ENCODE measurements around the gene NGLY1.

NGLY1 gene, protein sequence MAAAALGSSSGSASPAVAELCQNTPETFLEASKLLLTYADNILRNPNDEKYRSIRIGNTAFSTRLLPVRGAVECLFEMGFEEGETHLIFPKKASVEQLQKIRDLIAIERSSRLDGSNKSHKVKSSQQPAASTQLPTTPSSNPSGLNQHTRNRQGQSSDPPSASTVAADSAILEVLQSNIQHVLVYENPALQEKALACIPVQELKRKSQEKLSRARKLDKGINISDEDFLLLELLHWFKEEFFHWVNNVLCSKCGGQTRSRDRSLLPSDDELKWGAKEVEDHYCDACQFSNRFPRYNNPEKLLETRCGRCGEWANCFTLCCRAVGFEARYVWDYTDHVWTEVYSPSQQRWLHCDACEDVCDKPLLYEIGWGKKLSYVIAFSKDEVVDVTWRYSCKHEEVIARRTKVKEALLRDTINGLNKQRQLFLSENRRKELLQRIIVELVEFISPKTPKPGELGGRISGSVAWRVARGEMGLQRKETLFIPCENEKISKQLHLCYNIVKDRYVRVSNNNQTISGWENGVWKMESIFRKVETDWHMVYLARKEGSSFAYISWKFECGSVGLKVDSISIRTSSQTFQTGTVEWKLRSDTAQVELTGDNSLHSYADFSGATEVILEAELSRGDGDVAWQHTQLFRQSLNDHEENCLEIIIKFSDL

DNA sequence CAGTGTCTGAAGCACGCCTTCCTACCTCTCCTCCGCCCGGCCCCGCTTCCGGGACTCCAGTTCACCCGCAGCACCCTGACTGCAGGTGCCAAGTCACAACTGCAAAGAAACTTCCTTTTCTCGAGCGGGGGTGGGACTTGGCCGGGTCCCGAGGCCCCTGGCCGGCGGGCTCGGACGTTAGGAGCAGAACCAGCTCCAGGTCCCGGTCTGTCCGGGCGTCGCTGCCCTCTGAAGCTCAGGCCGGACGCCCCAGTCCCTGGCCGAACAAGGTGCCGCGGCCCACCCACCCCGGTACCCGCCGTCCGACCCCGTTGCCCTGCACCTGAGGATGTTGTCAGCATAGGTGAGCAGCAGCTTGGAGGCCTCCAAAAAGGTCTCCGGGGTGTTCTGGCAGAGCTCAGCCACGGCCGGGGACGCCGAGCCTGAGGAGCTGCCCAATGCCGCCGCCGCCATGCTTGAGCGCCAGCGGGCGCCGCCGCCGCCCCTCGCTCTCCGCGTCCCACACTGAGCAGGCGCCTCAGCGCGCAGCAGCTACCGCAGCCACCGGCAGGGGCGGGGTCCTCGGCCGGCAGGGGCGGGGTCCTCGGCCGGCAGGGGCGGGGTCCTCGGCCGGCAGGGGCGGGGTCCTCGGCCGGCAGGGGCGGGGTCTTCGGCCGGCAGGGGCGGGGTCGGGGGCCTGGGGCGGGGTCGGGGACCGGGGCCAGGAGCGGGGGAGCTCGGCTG is at the start of gene NGLY1:
Gene NGLY1, minus strand, starts transcription at position 506 of the 723 bp plus-strand sequence. Its CDS starts 53 bp downstream, at position 453.
- peak; percentile 71 to 73 for DNase-seq (ENCODE audit: low read depth in 2 of 2)

- DNase-seq (ENCODE audit: low read depth in 2 of 2), result no peak
Observed at GRCh38 chr3:25831578-25831977, 48.3 kb upstream of the NGLY1 start.

DNA sequence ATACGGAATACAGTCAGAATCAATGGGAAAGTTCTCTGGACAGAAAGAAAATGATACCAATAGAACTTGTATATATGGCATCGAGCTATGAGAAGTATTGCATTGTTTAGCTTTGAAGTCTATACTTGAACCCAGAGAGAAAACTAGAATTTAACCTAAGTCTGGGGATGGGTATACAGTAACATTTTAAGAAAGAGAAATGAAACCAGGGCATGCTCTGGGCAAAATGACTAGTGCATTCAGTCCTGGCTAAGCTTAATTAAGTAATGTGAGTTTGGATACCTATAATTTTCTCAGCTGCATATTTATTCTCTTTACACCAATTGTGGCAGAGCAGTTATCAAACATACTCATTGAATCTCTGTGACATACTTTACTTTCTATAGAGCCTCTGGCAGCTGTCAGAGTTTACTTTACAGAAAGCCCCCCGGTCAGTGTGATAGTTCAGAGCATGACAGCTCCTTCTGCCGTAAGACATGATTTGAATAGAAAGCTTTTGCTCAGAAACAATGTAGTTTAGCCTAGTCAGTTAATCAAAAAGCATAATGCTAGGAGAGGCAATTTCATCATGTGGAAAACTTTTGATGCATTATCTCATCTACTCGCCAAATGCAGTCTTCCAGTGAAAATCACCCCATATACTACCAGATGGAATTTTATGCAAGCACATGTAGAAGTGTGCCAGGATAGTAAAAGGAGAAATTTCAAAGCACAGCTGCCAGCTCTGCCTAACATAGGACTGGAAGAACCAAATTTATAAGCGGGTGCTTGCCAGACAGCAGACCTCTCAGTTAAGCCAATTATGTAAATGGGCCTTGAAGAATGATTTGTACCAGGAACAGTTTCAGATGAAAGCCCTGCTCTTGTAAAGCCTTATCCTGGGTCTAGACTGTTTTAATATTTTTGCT is 47.4 kb upstream of the NGLY1 start:
- no peak for DNase-seq (ENCODE audit: low read depth in 2 of 2)

- no peak for DNase-seq (ENCODE audit: low read depth in 2 of 2)
Observed at GRCh38 chr3:25826510-25826909, 43.3 kb upstream of the NGLY1 start.

DNA sequence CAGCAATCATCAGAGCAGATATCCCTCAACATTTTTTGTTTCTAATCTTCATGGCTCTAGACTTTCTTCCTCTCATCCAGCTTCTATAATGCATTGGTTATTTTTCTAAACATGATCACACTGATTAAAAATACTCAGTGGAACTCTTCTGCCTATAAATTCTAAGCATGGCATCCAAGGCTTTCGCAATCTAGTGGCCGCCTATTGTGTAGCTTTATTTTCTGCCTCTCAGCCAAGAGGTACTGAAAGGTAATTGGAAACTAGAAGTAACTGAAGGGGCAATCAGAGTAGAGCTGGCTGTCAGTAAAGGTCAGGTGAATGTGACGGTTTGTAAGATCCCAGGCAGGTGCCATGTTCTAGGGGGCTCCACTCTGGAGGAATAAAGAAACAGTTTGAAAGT is 40.1 kb upstream of the NGLY1 start:
- DNase-seq (ENCODE audit: low read depth in 2 of 2), result no peak

GRCh38 chr3:25821746-25822573 is 38.7 kb upstream of the NGLY1 start:
- DNase-seq (ENCODE audit: low read depth in 2 of 2), result no peak

DNA sequence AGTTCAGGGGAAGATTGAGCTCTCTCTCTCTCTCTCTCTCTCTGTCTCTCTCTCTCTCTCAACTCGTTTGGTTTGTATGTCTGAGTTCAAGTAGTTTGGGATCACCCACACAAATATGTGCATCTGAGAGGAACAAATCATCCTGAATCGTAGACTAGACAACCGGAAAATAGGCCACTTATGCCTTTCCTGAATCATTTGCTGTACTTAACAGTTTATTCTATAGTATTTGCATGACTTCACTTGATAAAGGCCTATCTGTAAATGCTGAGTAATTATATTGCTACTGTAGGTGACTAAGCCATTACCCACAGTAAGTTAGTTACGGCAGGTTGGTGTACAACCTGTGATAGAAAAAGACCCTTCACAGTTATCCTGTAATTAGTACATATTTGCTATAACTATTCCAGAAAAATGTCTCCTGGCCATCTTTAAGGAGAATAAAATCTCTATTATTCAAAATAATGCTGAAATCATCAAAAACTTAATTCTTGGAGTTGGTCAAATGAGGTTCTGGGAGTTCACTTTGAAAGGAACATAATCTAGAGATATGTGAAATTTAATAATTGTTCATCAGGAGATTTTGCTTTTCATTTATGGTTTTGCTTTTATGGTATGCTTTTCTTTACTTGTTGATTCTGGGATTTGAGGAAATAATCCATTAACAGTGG is 37.7 kb upstream of the NGLY1 start:
- no peak for DNase-seq (ENCODE audit: low read depth in 2 of 2)

DNA sequence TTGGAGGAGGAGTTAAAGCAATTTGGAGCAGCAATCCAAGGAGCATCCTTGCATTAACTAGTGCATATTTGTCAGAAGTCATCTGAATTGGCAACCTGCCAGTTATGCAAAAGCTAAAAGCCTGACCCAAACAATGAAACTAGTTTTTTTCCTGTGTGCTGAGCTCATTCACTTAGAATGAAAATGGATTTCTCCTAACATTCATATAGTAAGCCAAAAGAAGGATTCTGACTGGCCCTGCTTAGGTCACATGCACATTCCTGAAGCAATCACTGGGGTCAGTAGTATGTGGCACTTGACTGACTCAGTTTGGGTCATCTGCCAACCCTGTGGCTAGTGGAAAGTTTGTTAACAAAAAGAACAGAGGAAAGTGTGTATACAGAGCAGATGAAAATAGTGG is 37.1 kb upstream of the NGLY1 start:
- no peak for DNase-seq (ENCODE audit: low read depth in 2 of 2)

- DNase-seq (ENCODE audit: low read depth in 2 of 2), result no peak
Observed at GRCh38 chr3:25818335-25818734, 35.1 kb upstream of the NGLY1 start.

DNA sequence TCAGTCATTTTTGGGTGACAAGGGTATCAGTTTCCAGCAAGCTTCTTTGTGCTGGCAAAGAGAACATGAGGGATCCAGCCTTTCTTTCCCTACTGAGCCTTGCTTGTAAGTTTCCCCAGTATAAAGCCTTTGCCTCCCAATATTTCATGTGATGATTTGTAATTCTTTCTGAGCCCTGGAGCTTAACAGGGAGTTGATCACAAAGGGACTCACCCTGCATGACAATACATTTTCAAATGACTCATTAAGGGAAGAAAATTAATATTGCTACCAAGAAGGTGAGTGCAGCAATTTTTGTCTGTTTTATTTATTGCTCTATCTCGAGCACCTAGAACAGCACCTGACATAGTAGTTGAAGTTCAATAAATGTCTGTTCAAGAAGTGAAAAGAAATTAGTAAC is 34.4 kb upstream of the NGLY1 start:
- no peak for DNase-seq (ENCODE audit: low read depth in 2 of 2)

DNA sequence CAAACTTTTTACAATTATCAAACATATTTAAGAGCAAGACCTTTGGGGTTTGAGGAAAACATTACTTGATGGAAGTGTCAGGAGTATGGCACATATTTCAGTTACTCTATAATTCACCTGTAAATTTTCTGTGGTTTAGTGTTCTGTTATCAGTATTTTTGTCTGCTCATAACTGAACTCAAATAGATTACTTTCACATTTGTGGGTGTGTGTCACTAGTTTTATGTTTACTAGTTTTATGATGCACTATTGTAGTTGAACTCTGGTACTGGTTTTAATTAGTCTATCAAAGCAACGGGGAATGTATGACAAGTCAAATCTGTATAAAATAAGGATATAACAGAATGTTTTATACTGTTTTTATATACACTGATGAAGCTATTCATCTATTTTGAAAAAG is 33.9 kb upstream of the NGLY1 start:
- no peak for DNase-seq (ENCODE audit: low read depth in 2 of 2)

DNA sequence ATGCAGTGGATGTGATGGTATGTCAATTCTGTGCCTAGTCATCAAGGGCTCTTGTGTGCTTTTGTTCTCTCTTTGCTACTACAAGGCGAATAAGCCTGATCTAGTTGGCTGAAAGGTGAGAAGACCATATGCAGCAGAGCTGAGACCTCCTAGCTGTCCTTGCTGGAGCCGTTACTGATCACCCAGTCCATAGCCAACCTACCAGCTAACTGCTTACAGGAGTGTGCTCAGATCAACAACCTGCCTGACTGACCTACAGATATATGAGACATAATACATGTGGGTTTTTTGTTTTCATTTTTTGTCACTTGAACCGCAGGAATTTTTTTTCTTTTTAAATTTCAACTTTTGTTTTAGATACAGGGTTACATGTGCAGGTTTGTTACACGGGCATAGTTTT is 29.4 kb upstream of the NGLY1 start:
- no peak for DNase-seq (ENCODE audit: low read depth in 2 of 2)

DNA sequence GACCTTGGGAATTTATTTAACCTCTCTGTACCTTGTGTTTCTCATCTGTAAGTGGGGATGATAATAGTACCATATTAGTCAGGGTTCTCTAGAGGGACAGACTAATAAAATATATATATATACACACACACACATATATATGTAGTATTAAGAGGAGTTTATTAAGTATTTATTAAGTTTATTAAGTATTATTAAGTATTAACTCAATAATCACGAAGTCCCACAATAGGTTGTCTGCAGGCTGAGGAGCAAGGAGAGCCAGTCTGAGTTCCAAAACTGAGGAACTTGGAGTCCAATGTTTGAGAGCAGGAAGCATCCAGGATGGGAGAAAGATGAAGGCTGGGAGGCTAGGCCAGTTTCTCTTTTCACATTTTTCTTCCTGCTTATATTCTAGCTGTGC is 21.4 kb upstream of the NGLY1 start:
- DNase-seq (ENCODE audit: low read depth in 2 of 2), result no peak

GRCh38 chr3:25803833-25804232 is 20.6 kb upstream of the NGLY1 start:
- no peak for DNase-seq (ENCODE audit: low read depth in 2 of 2)

DNA sequence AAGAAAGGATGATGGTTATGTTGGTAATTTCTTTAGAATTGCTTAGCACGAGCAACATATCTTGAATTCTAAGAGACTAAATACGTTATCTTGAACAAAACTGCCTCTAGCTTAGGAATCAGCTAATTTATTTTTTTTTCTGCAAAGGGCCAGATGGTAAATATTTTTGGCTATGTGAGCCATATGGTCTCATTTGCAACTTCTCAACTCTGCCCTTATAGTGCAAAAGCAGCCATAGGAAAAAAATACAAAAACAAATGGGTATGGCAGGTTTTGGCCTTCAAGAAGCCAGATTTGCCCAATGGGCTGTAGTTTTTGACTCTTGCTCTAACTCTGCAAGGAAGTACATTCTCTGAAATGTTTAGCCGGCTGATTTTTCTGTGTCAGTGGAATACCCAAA is 18.5 kb upstream of the NGLY1 start:
- DNase-seq (ENCODE audit: low read depth in 2 of 2), result no peak

- DNase-seq (ENCODE audit: low read depth in 2 of 2), result peak; percentile 89 to 90
Observed at GRCh38 chr3:25789596-25790556, 6.6 kb upstream of the NGLY1 start, which contains the start of gene OXSM. Gene OXSM (plus strand): TSS chr3:25790090. CDS start chr3:25791021, 931 bp downstream.

DNA sequence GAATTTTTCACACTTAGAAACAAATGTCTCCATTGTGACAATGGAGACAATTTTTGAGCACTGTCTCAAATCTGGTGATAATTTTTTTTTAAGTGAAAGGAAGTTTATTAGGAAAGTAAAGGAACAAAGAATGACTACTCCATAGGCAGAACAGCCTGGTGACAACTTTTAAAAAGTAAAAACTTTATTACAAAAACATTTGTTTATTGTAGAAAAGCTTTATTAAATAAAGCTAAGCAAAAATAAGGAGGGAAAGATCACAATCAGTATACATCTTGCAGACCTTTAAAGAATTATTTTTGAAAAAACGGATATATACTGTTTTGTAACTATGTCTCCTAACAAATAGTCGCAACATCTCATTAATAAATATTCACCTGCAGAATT is 6.0 kb upstream of the NGLY1 start:
- no peak for DNase-seq (ENCODE audit: low read depth in 2 of 2)

- no peak for DNase-seq (ENCODE audit: low read depth in 2 of 2)
Observed at GRCh38 chr3:25787689-25788088, 4.4 kb upstream of the NGLY1 start.

DNA sequence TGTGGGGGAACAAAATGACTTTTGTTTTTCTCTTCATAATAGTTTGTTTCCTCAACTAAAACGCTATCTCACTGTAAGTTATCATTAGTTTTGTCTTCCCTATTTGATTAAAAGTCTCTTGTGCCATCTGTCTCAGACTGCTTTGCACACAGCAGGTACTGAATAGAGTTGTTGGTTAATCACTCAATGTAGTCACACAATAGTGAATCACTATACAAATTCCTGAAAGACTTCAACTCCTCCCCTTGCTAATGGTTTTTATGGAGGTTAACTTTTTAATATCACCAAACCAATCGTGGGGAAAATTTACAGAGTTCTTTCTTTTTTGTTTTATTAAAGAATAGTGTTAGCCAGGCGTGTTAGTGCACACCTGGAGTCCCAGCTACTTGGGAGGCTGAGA is 2.6 kb upstream of the NGLY1 start:
- no peak for DNase-seq (ENCODE audit: low read depth in 2 of 2)
